Subcutaneous abdominal adipose tissue (tissue), 5 donors: ENCODE data around the gene MAP2K5.

ENCODE experiments used
- H3K27ac ChIP-seq: one replicate; pipeline ENCODE4 v1.7.0; 2013; ENCODE audit warnings: low read depth, mild to moderate bottlenecking, inconsistent platforms, low read length, moderate library complexity
- H3K27me3 ChIP-seq, 5 donors: one replicate each; pipeline ENCODE4 v1.7.0; 2013; ENCODE audit warnings: low read length in 5 of 5, inconsistent platforms in 1 of 5; ENCODE audit not compliant: control insufficient read depth in 5 of 5, insufficient read depth in 4 of 5
- H3K36me3 ChIP-seq, 5 donors: one replicate each; pipeline ENCODE4 v1.7.0; 2013; ENCODE audit warnings: low read length in 5 of 5; ENCODE audit not compliant: control insufficient read depth in 5 of 5, insufficient read depth in 5 of 5
- H3K4me1 ChIP-seq, 5 donors: one replicate each; pipeline ENCODE4 v1.7.0; 2013; ENCODE audit warnings: low read length in 5 of 5, mild to moderate bottlenecking in 3 of 5, moderate library complexity in 1 of 5; ENCODE audit not compliant: control insufficient read depth in 5 of 5, insufficient read depth in 5 of 5
- H3K4me3 ChIP-seq, 5 donors: one replicate each; pipeline ENCODE4 v1.7.0; 2013; ENCODE audit warnings: low read length in 5 of 5, low read depth in 1 of 5
- H3K9ac ChIP-seq, 5 donors: one replicate each; pipeline ENCODE4 v1.7.0; 2013; ENCODE audit warnings: low read length in 5 of 5, mild to moderate bottlenecking in 4 of 5, moderate library complexity in 3 of 5
- H3K9me3 ChIP-seq, 5 donors: one replicate each; pipeline ENCODE4 v1.7.0; 2013; ENCODE audit warnings: low read length in 5 of 5; ENCODE audit not compliant: control insufficient read depth in 5 of 5
- donor health status: healthy.
- donor health status: healthy.
- donor health status: healthy.
- donor health status: healthy.
- donor health status: healthy.

The MAP2K5 gene

GRCh38 chr15:67554580-67554979 is 12.1 kb downstream of the MAP2K5 start:
- Histone ChIP-seq H3K9me3 (peaks cover 0 to 4% (median 0%) of the 10 kb centered on the region in 5 donors), H3K4me3 (no peak overlapping the region), H3K4me1 (no peaks in the 10 kb centered on the region), H3K36me3 (peaks cover 10 to 21% (median 13%) of the 10 kb centered on the region in 5 donors), H3K9ac (no peak overlapping the region), H3K27me3 (no peaks in the 10 kb centered on the region), H3K27ac (no peak overlapping the region)

- peaks cover 0 to 4% (median 0%) of the 10 kb centered on the region in 5 donors for H3K9me3 ChIP-seq
- H3K4me3 ChIP-seq, result no peak overlapping the region
- peaks cover 4 to 13% (median 5%) of the 10 kb centered on the region in 5 donors for H3K36me3 ChIP-seq
- no peaks in the 10 kb centered on the region for H3K27me3 ChIP-seq
- no peak overlapping the region for H3K9ac ChIP-seq
- H3K27ac ChIP-seq, result no peak overlapping the region
- peaks cover 0 to 21% (median 10%) of the 10 kb centered on the region in 5 donors for H3K4me1 ChIP-seq
Observed at GRCh38 chr15:67556976-67557570, 14.6 kb downstream of the MAP2K5 start.

GRCh38 chr15:67558502-67558901 is 16.0 kb downstream of the MAP2K5 start:
- Histone ChIP-seq H3K27ac (no peak overlapping the region), H3K9me3 (peaks cover 0 to 4% (median 0%) of the 10 kb centered on the region in 5 donors), H3K9ac (no peak overlapping the region), H3K4me3 (no peak overlapping the region), H3K4me1 (peaks cover 0 to 24% (median 11%) of the 10 kb centered on the region in 5 donors), H3K27me3 (no peaks in the 10 kb centered on the region), H3K36me3 (peaks cover 4 to 11% (median 5%) of the 10 kb centered on the region in 5 donors)

GRCh38 chr15:67559158-67559557 is 16.7 kb downstream of the MAP2K5 start:
- Histone ChIP-seq H3K36me3 (peaks cover 4 to 11% (median 6%) of the 10 kb centered on the region in 5 donors), H3K27ac (no peak overlapping the region), H3K4me1 (peaks cover 0 to 24% (median 11%) of the 10 kb centered on the region in 5 donors), H3K9me3 (peaks cover 0 to 4% (median 0%) of the 10 kb centered on the region in 5 donors), H3K27me3 (no peaks in the 10 kb centered on the region), H3K9ac (no peak overlapping the region), H3K4me3 (no peak overlapping the region)

- Histone ChIP-seq H3K4me3 (no peak overlapping the region), H3K27me3 (no peaks in the 10 kb centered on the region), H3K36me3 (peaks cover 4 to 11% (median 6%) of the 10 kb centered on the region in 5 donors), H3K27ac (no peak overlapping the region), H3K9me3 (peaks cover 0 to 4% (median 0%) of the 10 kb centered on the region in 5 donors), H3K4me1 (peaks cover 0 to 24% (median 11%) of the 10 kb centered on the region in 5 donors), H3K9ac (no peak overlapping the region)
Observed at GRCh38 chr15:67559576-67559975, 17.1 kb downstream of the MAP2K5 start.

GRCh38 chr15:67560320-67560719 is 17.8 kb downstream of the MAP2K5 start:
- Histone ChIP-seq H3K36me3 (peaks cover 4 to 10% (median 6%) of the 10 kb centered on the region in 5 donors), H3K27ac (no peak overlapping the region), H3K4me1 (peaks cover 0 to 24% (median 11%) of the 10 kb centered on the region in 5 donors), H3K9ac (no peak overlapping the region), H3K9me3 (peaks cover 0 to 4% (median 0%) of the 10 kb centered on the region in 5 donors), H3K27me3 (no peaks in the 10 kb centered on the region), H3K4me3 (no peak overlapping the region)

- Histone ChIP-seq H3K36me3 (peaks cover 0 to 10% (median 4%) of the 10 kb centered on the region in 5 donors), H3K4me1 (peaks cover 0 to 24% (median 11%) of the 10 kb centered on the region in 5 donors), H3K4me3 (no peak overlapping the region), H3K27me3 (no peaks in the 10 kb centered on the region), H3K9me3 (peaks cover 0 to 2% (median 0%) of the 10 kb centered on the region in 5 donors), H3K27ac (no peak overlapping the region), H3K9ac (no peak overlapping the region)
Observed at GRCh38 chr15:67563092-67563491, 20.6 kb downstream of the MAP2K5 start.

- H3K4me1 ChIP-seq, result peaks cover 0 to 24% (median 11%) of the 10 kb centered on the region in 5 donors
- H3K9me3 ChIP-seq, result no peaks in the 10 kb centered on the region
- H3K36me3 ChIP-seq, result peaks cover 0 to 7% (median under 1%) of the 10 kb centered on the region in 5 donors
- H3K27me3 ChIP-seq, result no peaks in the 10 kb centered on the region
- no peak overlapping the region for H3K4me3 ChIP-seq
- H3K27ac ChIP-seq, result no peak overlapping the region
- H3K9ac ChIP-seq, result no peak overlapping the region
Observed at GRCh38 chr15:67564021-67564967, 21.8 kb downstream of the MAP2K5 start.

- Histone ChIP-seq H3K9ac (no peak overlapping the region), H3K36me3 (peaks cover 0 to 5% (median 0%) of the 10 kb centered on the region in 5 donors), H3K4me1 (peaks cover 0 to 24% (median 15%) of the 10 kb centered on the region in 5 donors), H3K27me3 (no peaks in the 10 kb centered on the region), H3K27ac (no peak overlapping the region), H3K4me3 (no peak overlapping the region), H3K9me3 (no peaks in the 10 kb centered on the region)
Observed at GRCh38 chr15:67564968-67565345, 22.5 kb downstream of the MAP2K5 start.

GRCh38 chr15:67569668-67570067 is 27.2 kb downstream of the MAP2K5 start:
- Histone ChIP-seq H3K36me3 (peaks cover 0 to 4% (median 0%) of the 10 kb centered on the region in 5 donors), H3K27me3 (no peaks in the 10 kb centered on the region), H3K27ac (no peak overlapping the region), H3K4me1 (peaks cover 0 to 4% (median 0%) of the 10 kb centered on the region in 5 donors), H3K4me3 (no peak overlapping the region), H3K9me3 (no peaks in the 10 kb centered on the region), H3K9ac (no peak overlapping the region)
